ENCODE measurements around the gene PCDHGA11.
"Not testable (repeated sequence)": the region's sequence is repeated elsewhere in the genome, so short reads cannot be mapped to it uniquely, and the experiment has no call there.

PCDHGA11 gene

GRCh38 chr5:141420855-141421488 is at the start of gene PCDHGA11:
Gene PCDHGA11, plus strand, starts transcription at chr5:141421051. Its CDS starts 177 bp downstream, at chr5:141421228.
- DNase-seq (ENCODE audit: low read depth in 2 of 2), result peak in 1 of 2 donors; percentile 39

GRCh38 chr5:141371572-141372475 is 49.0 kb upstream of the PCDHGA11 start:
- no peak for DNase-seq (ENCODE audit: low read depth in 2 of 2)

- DNase-seq (ENCODE audit: low read depth in 2 of 2), result no peak
These were observed 47.1 kb upstream of the PCDHGA11 start, which contains the start of gene PCDHGA6 for GRCh38 chr5:141373673-141374317. Gene PCDHGA6, plus strand, starts transcription at chr5:141373891. Its CDS starts 193 bp downstream, at chr5:141374084.

- no peak for DNase-seq (ENCODE audit: low read depth in 2 of 2)
These were observed 46.2 kb upstream of the PCDHGA11 start for GRCh38 chr5:141374627-141375026.

GRCh38 chr5:141375444-141376155 is 45.3 kb upstream of the PCDHGA11 start:
- not testable (repeated sequence) for DNase-seq (ENCODE audit: low read depth in 2 of 2)

GRCh38 chr5:141382469-141383294 is 38.2 kb upstream of the PCDHGA11 start, which contains the start of gene PCDHGA7:
Gene PCDHGA7, plus strand, starts transcription at chr5:141382742. Its CDS starts 158 bp downstream, at chr5:141382900.
- no peak for DNase-seq (ENCODE audit: low read depth in 2 of 2)

GRCh38 chr5:141383345-141383744 is 37.5 kb upstream of the PCDHGA11 start:
- DNase-seq (ENCODE audit: low read depth in 2 of 2), result no peak

- DNase-seq (ENCODE audit: low read depth in 2 of 2), result no peak
These were observed 36.2 kb upstream of the PCDHGA11 start for GRCh38 chr5:141384471-141385267.

- DNase-seq (ENCODE audit: low read depth in 2 of 2), result not testable (repeated sequence)
These were observed 33.1 kb upstream of the PCDHGA11 start, which contains the start of gene PCDHGB4 for GRCh38 chr5:141387557-141388311. Gene PCDHGB4, plus strand, starts transcription at chr5:141387698. Its CDS starts 187 bp downstream, at chr5:141387885.

GRCh38 chr5:141388661-141389060 is 32.2 kb upstream of the PCDHGA11 start:
- DNase-seq (ENCODE audit: low read depth in 2 of 2), result no peak

- no peak for DNase-seq (ENCODE audit: low read depth in 2 of 2)
These were observed 31.5 kb upstream of the PCDHGA11 start for GRCh38 chr5:141389153-141390042.

GRCh38 chr5:141392429-141393198 is 28.2 kb upstream of the PCDHGA11 start, which contains the start of gene PCDHGA8:
Gene PCDHGA8, plus strand, starts transcription at chr5:141392633. Its CDS starts 181 bp downstream, at chr5:141392814.
- no peak for DNase-seq (ENCODE audit: low read depth in 2 of 2)

GRCh38 chr5:141393267-141393666 is 27.6 kb upstream of the PCDHGA11 start:
- DNase-seq (ENCODE audit: low read depth in 2 of 2), result no peak

- not testable (repeated sequence) for DNase-seq (ENCODE audit: low read depth in 2 of 2)
These were observed 26.3 kb upstream of the PCDHGA11 start for GRCh38 chr5:141394401-141395187.

- DNase-seq (ENCODE audit: low read depth in 2 of 2), result not testable (repeated sequence)
These were observed 22.9 kb upstream of the PCDHGA11 start, which contains the start of gene PCDHGB5 for GRCh38 chr5:141397756-141398551. Gene PCDHGB5, plus strand, starts transcription at chr5:141397947. Its CDS starts 181 bp downstream, at chr5:141398128.
